HG03565 (cell line): ENCODE data around the gene CENPP.
"Not testable (repeated sequence)": the region's sequence is repeated elsewhere in the genome, so short reads cannot be mapped to it uniquely, and the experiment has no call there.

Source experiments
- ATAC-seq: cut with Tn5 transposase; IDR thresholded peaks from one replicate; pipeline ENCODE4 v1.9.1; 2021; ENCODE audit warnings: mild to moderate bottlenecking, moderate library complexity; ENCODE audit not compliant: unreplicated experiment

CENPP gene

GRCh38 chr9:92377876-92378275 is 52.1 kb downstream of the CENPP start:
- no peak for ATAC-seq

DNA sequence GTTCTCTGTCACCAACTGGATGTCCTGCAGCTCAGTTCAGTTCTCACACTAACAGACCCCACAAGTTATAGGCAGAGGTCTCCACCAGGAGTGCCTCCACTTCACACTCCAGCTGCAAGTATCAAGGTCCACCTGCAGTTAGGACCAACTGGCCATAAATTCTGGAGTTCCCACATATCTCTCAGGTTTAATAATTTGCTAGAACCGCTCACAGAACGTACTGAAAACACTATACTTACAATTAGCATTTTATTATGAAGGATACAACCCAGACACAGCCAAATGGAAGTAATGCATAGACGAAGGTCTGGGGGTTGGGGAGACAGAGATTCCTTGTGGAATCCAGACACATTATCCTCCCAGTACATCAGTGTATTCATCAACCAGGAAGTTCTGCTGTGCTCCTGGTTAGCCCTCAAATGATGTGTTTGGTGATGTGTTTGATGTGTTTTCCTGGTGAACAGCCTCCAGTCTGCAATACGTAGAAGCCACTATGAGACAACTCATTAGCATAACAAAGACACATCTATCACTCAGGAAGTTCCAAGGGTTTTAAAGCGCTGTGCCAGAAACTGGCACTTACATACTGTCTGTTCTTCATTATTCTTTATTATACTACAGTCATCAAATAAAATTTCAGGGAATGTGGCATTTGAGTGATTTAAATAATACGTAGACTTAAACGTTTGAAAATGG is 53.3 kb downstream of the CENPP start:
- no peak for ATAC-seq

GRCh38 chr9:92380603-92381002 is 54.9 kb downstream of the CENPP start:
- no peak for ATAC-seq

GRCh38 chr9:92381775-92382174 is 56.0 kb downstream of the CENPP start:
- ATAC-seq: no peak

DNA sequence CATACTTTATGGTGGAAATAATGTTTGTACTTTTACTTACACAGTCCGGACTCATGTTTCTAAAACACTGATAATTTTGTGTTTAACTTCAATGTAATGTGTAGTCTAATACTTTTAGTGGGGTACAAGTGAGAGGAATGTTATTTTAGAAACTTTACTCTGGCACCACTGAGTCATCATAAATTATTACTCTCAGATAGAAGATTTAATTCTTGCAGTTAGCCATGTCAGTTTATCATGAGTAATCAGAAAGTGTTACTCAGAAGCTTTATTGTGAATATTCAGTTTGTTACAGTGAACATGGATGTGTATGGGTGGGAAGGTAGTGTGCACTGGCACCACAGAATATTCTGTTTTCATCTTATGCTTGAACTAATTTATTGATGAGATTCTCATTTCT is 58.6 kb downstream of the CENPP start:
- ATAC-seq: no peak

DNA sequence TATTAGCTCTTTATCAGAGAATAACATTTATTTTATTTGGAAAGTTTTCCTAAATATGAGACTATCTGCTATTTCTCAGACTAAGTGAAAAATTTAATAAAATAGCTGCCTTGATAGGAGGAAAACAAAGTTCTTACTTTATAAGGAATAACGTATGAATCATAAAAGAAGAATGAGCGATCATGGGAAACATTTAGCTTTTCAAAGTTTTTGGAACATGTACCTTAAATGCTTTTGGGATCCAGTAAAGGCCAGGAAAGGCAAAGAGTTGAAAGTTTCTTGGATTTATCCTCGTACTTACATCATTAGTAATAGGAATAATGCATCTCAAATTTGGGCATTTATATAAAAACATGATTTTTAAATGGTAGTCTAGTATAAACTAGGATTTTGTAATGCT is 59.2 kb downstream of the CENPP start:
- ATAC-seq: no peak

GRCh38 chr9:92385477-92385876 is 59.7 kb downstream of the CENPP start:
- ATAC-seq: no peak

DNA sequence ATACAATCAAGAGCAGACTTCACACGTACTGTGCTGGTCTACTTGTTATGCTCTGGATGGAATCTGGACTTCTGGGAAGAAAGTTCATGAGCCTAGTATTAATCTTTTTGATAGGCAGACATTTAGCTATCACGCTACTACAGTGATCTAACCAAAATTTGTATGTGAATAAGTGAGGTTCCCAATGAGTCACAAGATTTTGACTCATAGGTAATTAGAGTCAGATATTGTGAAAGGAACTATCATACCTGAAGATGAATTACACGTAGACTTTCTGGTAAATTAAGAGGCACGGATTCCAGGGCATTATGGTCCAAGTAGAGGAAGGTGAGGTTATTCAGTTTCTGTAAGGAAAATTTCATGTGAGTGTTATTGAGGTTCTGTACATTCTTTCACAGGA is 60.2 kb downstream of the CENPP start:
- no peak for ATAC-seq

DNA sequence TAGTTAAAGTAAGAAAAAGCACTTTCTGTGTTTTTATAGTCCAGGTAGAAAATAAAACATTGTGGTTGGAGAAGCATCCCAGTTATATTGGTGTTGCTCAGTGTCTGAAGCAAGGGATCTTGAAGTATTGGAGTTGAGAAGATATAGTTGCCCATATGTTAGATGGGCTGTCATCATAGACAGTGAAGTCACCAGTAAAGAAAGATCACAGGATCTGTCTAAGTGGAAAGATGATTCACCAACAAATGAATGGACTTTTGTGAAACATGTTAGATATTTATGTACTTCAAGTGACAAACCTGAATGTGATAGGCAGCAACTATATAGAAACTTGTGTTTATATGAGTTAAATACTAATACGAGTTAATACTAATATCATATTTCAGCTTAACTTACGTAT is 66.9 kb downstream of the CENPP start:
- no peak for ATAC-seq

DNA sequence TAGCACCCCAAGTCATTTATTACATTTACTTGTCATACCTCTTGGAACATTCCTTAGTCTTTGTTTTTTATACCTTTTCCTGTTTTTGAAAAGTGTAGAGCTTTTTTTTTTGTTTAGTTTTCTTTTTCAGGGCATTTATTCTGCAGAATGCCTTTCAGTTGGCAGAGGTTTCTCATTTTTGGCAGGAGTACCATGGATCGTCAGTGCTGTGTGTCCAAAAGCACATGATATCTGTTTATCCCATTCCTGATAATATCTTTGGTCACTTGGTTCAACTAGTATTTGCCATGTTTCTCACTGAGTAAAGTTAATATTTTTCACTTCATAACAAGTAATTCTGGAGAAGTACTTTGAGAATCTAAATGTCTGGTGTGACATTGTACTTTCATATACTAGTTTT is 67.9 kb downstream of the CENPP start:
- no peak for ATAC-seq

GRCh38 chr9:92395617-92396016 is 69.9 kb downstream of the CENPP start:
- ATAC-seq: no peak

GRCh38 chr9:92397853-92398252 is 72.1 kb downstream of the CENPP start:
- no peak for ATAC-seq

DNA sequence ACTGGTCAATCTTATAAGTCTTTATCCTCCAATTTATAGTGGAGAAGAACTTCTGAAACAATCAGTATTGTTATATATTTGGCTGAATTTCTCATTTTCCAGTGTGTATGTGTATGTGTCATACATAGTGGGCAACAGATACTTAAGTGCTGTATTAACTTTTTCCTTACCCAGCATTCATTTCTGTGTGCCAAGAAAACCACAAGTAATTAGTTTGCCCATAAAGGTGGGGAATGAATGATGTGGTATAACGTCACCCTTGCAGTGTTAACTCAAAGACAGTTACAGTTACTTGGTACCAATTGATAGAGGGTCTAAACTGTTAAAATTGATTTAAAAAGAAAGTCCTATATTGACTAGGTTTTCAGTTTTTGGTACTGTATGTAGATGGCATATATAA is 76.6 kb downstream of the CENPP start:
- ATAC-seq: no peak

DNA sequence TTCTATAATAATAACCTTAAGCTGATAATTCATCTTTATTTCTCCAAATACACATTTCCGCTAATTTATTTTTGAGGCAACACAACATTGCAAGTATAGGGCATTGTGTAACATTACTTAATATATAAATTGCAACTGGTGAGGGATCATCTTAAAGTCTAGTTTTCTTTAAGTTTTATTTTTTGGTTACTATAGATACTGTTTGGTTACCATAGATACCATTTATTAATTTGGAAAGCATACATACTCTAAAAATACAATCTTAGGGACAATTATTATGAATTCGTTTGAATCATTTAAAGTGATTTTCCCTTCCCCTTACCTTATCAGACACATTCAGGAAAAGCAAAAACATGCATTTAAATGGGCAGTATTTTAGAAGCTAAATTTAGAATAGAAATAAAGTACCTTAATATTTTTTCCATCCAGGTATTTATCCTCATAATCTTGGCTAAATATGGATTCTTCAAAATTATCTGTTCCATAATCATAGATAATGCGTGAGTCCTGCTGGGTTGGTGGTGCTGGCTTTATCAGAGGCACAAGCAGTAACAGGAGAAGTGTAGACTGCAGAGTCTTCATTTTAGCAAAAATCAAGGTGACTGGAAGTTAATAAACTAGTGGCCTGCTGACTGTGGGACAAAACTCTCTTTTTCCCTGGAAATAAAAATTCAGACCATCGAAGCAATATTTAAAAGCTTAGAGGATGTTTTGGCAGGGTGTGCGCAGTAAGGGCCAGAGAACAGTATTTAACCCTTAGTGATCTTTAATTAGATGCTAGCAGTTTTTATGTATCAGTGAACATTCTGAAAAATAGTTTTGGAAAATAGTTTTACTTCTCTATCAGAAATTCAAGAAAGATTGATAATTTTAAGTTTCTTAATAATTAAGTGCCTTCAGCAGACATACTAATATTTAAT is 77.3 kb downstream of the CENPP start:
- no peak for ATAC-seq

GRCh38 chr9:92404042-92404836 is 78.5 kb downstream of the CENPP start, which contains the start of gene OGN:
TSS of gene OGN (minus strand) at chr9:92404578. CDS start at chr9:92403407, 1,171 bp downstream.
- ATAC-seq: no peak

DNA sequence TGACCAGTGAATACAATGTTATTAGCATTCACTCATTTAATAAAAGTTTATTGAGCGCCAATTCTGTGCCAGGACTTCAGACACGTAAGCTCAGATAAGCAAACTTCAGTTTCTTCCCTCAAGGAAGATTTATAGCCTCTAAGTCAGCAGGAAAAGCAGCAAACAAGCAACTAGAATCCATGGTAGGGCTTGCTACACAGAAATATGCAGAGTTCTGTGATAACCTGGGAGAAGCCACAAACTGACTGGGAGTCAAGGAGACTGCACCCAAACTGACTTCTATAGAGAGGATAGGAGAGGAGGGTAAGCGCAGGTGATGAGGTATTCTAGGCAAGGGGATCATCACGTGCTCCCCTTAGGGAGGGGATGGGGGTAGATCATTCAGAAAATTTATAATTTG is 80.1 kb downstream of the CENPP start:
- no peak for ATAC-seq

- ATAC-seq: peak; percentile 53
Measured at GRCh38 chr9:92406477-92406876, 80.7 kb downstream of the CENPP start.

DNA sequence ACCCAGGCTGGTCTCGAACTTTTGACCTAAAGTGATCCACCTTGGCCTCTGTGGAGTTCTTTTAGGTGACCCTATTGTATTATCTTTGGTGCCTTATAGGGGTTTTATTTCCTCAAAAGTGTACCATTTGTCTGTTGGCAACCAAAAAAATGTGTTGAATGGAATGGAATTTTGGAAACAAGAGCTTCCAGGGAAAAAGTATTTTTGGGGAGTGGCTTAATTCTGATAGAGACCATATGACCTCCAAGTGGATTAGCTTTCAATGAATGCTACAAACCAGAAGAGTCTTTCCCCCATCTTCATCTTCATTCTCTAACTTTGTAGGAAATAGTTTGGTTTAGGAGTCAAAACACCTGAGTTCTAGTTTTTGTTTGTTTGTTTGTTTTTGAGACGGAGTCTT is 82.1 kb downstream of the CENPP start:
- no peak for ATAC-seq

DNA sequence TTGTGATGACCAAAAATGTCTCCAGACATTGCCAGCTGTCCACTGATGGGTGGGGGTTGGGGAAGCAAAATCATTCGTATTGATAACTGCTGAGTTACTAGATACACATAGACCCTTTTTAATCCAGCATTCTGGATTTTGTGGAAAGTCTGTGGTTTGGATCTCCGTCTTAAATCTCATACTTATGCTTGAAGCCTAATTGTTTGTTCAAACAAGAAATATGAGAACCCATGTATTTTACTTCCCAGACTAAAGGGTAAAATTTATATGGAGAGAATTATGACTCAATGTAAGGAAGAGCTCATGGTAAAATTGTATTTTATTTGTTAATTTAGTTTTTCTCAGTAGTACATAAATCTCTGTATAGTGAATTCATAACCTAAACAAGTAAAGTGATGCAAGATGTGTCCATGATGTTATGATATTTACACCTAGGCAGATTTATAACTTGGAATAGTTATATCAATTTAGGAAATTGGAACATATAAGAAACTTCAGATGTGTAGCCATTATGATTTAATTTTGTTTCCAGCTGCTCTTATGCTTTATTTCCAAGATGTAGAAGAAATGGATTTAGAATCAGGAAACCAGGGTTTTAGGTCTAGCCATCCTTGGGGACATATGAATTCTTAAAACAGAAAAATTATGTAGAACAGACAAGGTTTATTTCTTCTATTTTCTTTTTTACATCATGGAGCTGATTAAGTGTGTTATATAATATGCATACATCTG is 83.2 kb downstream of the CENPP start:
- ATAC-seq: no peak

- not testable (repeated sequence) for ATAC-seq
Measured at GRCh38 chr9:92411157-92411556, 85.4 kb downstream of the CENPP start.

- ATAC-seq: no peak
Measured at GRCh38 chr9:92414566-92414965, 88.8 kb downstream of the CENPP start.
